Renal cortical epithelial cell (primary cell): ENCODE measurements around the gene CYBC1. TPM values are rescaled to one million over a fixed set of nuclear protein-coding genes. Genes with fewer than 3 reads are reported as not detected.

Experiments
- DNase-seq: peaks from one replicate; pipeline ENCODE4 v3.0.0-alpha.2; 2011; ENCODE audit warnings: low read depth
- total RNA-seq: library from RNA; depleted of rRNA; stranded (reverse); fragments of >200 nt; gene quantifications from 2 replicates; pipeline ENCODE4 v1.2.3, GENCODE V29; 2014

Gene CYBC1
- total RNA-seq, 1 donor from 2014 or later: 100 TPM

DNA sequence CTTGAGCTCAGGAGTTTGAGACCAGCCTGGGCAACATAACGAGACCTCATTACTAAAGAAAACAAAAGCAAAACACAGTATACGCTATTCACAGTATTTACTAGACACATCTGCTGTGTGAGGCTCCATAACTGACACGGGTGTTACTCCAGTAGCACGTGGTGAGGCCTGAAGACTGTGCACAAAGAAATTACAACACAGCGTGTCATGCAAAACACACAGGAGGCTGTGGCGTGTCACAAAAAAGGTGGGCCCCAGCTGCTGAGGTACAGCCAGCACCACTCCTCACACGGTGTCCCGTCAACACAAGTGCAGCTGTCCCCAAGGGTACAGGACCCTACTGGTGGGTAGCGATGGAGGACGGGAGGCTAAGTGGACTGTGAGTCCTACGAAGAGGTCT lies 2.7 kb downstream of the CYBC1 start:
- DNase-seq: no peak

DNA sequence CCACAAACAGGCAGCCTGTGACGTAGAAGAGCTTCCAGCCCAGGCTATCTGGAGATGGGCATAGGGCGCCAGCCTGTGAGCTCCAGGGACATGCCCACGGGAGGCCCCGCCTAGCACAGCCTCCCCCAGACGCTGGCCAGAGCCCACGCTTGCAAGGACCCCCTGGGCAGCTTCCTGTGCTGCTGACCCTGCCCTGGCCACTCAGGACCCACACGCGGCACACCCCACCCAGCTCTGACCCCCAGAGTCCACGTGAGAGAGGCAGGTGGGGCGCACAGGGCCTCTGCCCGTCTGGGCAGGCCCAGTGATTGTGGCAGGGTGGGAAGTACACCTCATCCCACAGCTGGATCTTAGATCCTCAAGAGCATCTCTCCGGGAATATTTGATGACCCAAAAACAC lies 3.9 kb downstream of the CYBC1 start:
- no peak for DNase-seq

DNA sequence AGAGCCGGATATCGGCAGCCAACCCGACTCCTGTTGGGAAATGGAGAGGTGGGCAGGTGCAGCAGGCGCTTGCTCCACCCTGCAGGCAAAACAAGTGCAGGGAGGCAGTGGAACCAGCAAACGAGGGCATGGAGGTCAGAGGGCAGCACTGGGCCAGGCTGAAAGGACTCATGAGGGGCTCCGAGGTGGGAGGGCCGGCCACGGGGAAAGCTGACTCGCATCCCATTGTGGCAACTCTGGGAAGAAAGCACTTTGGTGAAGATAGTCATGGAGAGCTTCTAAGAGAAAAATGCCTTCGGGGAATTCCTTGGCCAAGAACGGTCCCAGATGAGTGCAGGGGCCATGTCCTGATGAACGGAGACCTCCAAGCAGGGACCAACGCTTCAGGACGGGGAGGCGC lies 4.4 kb downstream of the CYBC1 start:
- no peak for DNase-seq

DNA sequence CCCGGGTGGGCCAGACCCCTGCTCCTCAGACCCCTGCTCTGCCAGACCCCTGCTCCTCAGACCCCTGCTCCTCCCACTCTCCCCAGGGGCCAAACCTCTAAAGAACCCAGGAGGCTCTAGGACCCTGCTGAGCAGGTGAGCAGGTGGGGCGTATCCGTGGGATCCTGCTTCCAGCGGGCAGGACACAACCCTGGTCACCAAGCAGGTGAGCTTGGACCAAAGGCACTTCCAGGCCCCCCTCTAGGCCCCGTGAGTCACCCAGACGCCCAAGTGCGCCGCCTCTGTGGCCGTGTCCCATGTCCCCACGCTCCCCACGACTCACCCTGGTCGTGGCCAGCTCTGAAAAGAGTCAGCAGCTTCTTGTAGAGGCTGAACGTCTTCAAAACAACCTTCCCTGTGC lies 5.0 kb downstream of the CYBC1 start:
- no peak for DNase-seq

DNA sequence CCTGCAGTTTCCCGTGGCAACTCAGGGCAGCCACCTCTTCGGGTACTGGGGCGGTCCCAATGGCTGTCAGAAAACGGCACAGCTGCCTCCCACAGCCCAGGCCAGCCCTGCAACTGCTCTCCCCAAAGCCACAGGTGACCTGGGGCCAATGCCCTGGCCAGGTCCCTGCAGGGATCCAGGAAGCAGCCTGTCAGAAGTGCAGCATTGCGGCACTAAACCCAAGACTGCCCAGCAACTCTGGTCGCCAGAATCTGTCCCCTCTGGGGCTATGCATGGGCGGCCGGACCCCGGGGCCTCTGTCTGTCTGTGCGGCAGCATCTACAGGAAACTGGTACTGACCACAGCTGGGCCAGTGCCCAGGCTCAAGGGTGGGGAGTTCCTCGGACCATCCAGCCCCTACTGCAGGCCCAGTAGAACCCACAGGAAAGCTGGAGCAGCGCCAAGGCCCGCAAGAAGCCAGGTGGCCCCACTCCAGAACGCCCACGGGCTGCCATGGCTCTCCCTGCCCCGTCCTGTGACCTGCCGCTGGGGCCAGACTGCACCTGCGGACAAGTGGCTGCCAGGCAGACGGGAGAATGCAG lies 5.5 kb downstream of the CYBC1 start:
- DNase-seq: no peak

DNA sequence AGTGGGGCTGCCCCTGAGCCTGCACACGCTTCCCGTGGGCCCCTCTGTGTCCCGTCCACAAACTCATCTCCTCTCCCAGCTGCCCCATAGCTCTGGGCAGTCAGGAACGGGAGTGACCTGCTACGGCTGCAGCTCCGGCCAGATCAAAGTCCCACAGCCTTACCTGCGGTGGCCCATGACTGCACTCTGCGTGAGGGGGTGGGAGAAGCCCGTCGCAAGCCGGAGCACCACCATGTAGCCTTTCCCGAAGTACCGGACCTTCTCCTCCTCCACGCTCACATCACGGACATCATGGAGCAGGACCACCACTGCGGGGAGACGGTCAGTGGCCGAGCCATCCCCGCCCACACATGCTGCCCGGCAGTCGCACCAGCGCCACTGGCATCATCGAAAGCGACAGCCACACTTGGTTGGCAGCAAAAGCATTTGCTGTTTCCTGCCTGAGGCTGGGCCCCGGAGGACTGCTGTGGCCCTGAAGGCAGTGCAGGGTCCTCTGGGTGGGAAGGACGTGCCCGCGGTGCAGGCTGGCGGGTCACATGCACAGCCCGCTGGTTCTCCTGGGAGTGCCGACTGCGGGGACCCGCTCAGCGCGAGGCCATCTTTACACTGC lies 6.2 kb downstream of the CYBC1 start:
- no peak for DNase-seq

DNA sequence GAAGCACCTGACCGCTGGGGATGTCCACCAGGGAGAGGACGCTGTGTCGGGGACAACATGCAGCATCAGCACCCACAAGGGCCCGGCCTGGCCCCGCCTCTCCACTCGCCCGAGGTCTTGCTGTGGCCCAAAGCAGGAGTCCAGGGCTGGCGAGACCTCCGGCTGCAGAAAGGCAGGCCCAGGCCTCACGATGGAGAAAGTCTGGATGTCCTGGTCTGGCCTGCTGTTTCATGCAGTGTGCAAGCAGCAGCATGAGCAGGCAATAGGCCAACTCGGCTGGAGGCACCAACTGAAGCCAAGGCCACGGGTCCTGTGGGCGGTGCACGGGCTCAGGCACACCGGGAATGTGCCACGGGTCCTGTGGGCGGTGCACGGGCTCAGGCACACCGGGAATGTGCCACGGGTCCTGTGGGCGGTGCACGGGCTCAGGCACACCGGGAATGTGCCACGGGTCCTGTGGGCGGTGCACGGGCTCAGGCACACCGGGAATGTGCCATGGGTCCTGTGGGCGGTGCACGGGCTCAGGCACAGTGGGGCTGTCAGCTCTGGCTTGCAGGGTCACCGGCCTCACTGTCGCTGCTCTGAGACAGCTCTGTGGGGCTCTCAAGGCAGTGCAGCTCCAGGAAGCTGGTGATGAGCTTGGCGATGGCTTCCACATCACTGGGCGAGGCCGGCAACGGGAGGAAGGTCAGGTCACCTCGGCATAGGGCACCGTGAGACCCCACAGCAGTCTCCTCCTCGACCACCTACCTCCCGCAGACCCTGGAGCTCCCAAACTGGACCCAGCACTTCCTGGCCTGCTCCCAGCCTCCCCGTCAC lies 6.9 kb downstream of the CYBC1 start:
- no peak for DNase-seq

DNA sequence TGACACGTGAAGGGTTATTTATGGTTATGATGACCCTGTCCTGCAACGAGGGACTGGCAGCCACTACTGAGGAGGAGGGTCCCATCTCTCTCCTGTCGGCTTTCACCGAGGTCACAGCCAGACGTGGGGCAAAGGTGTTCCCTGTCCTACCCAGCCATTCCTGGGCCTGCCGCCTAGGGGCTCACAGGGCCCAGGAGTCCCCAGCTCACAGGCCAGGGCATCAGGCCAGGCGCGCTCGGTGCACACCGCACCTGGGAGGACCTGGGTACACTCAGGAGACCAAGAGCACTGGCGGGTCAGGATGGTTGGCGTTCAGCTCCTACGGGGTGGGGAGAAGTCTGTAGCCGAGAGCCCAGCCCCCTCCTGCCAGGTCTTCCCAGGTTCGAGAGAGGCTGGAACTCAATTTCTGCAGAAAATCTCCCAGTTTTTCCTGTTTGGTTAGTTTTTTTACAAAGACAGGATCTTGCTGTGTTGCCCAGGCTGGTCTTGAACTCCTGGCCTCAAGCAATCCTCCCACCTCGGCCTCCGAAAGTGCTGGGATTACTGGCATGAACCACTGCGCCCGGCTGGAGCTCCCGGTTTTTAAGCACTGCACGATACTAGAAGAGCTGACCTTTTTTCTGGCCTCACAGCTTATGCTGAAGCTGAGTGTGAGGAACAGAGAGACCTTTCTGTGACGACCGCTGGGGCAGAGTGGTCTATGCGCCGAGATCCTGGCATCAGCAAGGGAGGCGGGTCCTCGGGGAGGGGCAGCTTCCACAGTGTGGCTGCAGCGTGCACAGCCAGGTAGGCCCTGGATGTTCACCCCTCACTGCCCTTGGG lies 7.7 kb downstream of the CYBC1 start:
- DNase-seq: no peak

DNA sequence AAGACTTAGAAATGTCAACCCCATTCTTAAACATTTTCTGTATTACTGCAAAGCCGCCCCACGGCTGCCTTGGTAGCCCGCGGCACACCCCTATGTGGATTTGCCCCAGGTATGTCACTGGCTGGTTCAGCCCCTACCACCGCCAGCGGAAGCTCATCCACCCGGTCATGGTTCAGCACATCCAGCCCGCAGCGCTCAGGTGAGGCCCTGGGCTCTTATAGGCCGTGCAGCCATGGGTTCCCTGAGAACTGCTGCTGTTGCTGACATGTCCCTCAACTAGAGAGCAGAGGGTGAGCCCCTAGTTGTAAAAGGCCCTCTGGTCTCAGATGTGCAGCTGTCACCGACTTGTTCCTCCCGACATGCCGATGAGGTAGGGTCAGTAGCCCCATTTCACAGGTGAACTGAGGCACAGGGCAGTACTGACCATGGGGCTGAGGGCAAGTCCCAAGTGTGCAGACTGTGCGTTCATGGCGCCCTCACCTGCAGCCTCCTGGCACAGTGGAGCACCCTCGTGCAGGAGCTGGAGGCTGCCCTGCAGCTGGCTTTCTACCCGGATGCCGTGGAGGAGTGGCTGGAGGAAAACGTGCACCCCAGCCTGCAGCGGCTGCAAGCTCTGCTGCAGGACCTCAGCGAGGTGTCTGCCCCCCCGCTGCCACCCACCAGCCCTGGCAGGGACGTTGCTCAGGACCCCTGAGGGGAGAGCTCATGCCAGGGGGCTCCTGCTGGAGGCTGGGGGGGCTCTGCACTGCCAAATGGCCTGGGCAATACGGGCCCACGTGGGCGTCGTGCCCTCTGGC lies 8.7 kb downstream of the CYBC1 start:
- no peak for DNase-seq

DNA sequence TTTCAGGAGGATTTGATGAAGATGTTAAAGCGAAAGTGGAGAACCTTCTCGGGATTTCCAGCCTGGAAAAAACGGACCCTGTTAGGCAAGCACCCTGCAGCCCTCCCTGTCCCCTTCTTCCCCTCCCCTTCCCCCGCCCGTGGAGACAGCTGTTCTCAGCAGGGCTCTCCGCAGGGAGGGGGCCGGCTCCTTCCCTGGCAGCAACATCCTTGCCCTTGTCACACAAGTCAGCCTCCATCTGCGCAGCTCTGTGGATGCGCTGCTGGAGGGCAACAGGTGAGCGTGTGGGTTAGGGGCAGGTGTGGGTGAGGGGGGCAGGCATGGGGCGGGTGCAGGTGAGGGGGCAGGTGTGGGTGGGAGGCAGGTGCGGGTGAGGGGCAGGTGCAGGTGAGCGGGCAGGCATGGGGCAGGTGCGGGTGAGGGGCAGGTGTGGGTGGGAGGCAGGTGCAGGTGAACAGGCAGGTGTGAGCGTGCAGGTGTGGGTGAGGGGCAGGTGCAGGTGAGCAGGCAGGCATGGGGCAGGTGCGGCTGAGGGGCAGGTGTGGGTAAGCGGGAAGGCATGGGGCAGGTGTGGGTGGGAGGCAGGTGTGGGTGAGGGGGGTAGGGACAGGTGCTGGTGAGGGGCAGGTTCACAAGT lies 9.4 kb downstream of the CYBC1 start:
- DNase-seq: no peak

DNA sequence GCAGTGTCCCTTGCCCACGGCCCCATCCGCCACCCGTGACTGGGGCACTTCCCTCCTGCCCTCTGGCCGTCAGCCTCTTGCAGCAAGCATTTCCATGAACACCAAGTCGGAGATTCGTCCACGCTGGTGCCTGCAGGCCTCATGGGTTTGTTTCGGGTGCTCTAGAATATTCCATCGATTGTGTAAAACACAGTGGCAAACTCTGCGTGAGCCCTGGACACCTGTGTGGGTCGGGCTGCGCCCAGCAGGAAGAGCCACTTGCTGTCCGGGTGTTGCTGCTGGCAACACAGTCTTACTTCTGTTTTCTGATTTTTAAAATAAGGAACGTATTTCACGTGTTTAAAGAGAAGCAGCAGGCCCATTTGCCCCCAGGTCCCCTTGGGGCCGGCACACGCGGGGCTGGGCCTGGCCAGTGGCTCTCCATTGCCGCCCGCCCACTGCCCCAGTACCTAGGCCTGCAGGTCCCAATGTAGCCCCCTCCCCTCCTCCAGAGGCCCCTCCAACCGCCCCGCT lies 10.0 kb downstream of the CYBC1 start:
- no peak for DNase-seq

DNA sequence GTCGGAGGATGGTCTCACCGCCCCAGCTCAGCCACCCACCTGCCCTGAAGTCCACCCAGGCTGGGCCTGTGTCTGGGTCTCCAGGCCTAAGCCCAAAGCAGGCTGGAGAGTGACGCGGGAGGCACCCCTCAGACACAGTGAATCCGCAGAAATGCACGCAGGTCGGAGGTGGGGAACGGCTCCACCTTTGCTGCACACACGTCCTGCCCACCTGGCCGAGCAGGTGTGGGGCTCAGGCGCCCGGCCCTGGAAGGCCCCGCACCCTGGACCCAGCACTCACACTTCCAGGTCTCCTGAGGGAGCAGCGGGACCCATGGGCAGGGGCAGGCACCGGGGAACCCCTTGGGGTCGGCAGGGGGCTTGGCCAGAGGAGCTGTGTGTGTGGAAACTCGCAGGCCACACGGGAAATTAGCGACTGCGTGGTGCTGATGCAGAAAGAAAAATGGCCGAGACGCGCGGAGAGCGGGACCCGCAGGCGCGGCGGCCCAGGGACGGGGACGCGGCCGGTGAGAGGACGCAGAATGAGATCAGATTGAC lies 10.7 kb downstream of the CYBC1 start:
- no peak for DNase-seq

DNA sequence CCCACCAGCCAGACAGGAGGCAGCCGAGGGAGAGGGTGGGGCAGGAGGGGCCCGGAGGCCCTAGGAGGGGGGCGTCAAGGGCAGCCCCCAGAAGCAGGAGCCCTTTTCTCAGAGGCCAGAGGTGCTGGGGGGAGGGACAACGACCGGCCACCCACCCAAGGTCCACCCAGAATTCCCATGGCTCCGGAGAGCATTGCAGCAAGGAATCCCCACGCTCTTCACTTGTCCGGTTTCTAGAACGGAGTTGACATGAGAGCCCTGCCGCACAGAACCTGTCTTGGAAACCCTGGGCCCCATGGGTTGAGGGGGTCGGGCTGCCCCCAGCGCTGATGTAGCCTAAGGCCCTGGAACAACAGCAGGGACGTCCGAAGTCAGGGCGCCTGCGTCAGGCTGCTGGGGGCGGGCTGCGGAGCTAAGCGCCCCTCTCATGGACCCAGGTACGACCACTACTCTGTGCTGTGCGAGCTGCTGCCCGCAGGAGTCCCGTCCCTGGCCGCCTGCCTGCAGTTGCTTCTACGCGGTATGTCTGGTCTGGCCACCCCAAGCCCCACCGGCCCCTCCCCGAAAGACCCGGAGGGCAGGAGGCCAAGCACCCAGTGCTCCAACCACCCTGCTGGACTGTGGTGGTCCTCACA lies 11.2 kb downstream of the CYBC1 start:
- no peak for DNase-seq

DNA sequence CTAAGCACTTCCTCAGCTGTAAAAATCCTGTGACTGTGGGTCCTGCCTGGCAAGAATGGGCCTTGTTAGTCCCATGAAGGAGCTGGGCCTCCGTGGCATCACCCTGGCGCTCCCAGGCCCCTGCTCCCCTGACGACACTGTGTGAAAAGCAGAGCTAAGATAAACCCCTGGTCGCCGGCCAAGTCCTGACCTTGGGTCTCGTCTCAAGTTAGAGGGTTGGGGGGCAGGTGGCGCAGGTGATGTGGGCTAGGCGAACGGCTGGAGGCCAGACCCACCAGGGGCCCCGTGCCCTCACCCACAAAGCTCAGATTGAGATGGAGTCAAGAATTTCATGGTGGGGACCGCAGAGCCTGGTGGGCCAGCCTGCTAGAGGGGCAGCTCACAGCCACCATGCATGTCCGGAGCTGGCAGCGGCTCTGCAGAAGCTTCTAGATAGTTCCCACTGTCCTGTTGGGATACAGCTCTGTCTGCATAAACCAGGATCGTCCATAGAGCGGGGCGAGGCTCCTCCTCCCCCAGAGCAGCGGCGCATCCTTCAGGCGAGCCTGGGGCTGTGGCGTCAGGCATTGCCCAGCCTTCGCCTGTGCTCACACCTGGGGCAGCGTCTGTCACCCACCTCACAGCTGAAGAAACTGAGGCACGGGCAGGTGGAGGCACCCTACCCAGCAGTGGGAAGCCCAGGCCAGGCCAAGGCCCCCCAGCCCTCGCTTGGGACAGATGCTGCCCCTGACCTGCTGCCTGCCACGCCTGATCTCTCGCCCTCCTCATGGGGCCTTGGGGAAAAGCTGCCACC lies 12.0 kb downstream of the CYBC1 start:
- DNase-seq: no peak

DNA sequence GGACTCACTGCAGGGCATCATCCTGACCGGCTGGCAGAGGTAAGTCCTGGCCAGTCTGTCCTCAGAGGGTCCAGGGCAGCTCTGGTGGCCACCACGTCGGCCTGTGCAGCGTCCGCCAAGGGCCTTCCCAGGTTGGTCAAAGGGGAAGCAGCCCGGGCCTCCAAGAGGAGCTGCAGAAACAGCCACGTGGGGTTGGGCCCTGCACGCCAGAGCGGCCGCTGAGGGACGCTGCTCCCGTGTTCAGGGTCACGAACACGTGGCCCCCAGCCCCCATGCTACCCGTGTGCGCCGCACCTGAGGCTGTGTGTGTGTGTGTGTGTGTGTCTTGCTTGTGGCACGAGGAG lies 13.3 kb downstream of the CYBC1 start:
- DNase-seq: no peak

DNA sequence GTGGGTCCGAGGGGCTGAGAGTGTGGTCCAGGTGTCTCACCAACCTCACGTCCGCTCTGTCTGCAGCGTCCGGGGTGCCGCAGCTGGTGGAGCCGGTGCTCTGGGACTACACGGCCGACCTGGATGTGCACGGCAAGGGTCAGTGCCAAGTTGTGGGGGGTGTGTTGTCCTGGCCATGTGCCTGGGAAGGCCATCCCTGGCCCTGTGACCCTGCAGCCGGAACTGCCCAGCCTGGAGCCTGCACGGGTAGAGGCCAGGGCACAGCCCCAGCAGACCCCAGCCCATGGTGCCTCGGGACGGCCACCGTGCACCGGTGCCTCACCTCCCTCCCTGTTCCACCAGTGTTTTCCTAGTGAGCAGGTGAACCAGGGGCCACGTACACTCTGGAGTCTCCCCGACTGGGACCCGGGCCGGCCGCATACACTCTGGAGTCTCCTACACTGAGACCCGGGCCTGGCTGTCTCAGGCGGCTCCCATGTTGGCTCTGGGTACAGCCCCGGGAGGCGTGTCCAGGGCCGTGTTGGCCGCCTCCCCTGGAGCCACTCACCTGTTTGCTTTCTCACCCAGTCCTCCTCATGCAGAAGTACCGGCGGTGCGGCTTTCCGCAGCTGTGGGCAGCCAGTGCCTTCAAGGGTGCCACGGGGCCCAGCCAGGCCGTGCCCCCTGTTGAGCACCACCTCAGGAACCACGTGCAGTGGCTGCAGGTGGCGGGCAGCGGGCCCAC lies 13.8 kb downstream of the CYBC1 start:
- DNase-seq: no peak

DNA sequence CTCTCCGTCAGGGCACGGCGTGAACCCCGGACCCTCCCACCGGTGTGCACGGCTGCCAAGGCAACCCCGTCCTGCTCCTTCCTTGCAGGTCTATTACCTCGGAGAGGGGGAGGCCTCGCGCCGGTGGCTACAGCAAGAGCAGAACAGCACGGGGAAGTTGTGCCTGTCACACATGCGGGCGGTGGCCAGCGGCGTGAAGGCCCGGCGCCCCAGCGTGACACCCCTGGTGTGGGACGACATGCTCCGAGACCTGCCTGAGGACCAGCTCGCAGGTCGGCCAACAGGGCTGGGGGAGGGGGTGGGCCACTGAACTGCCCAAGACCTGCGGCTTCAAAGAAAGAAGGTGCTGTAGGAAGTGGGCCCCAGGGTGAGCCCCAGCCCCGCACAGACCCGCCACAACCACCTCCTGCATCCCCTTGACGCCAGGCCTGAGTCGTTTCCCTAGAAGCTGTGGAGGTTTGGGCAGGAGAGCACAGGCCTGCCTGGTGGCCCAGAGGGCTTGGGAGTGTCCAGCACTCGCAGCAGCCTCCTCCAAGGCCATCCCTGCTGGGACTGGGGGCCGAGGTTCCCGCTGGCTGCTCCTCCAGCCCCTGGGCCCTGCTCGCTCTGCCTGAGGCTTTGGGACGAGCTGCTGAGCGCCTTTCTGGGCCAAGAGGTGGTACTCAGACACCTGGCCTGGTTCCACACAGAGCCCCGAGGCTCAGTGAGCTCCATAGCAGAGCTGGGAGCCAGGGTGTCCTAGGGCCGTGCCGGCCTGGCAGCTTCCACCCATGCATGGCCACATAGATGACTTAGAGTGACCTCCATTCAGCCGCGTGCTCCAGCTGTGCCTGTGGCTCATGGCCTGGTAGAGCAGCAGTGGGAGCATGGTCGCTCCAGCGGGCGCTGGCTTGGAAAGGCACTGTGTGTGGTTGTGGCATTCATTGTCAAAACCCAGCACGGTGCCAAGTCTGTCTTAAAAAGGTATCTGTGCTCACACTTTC lies 14.7 kb downstream of the CYBC1 start:
- DNase-seq: peak; percentile 33
